Hair follicular keratinocyte (primary cell): Measurements from ENCODE around the gene ZNF497. TPM values are rescaled to one million over a fixed set of nuclear protein-coding genes. Genes with fewer than 3 reads are reported as not detected.

ENCODE experiments used
- total RNA-seq: library from RNA; depleted of rRNA; stranded (reverse); fragments of >200 nt; gene quantifications from 2 replicates; pipeline ENCODE4 v1.2.3, GENCODE V29; 2015

The ZNF497 gene
- 0.86 and 1.3 TPM in 2 replicates for total RNA-seq

DNA sequence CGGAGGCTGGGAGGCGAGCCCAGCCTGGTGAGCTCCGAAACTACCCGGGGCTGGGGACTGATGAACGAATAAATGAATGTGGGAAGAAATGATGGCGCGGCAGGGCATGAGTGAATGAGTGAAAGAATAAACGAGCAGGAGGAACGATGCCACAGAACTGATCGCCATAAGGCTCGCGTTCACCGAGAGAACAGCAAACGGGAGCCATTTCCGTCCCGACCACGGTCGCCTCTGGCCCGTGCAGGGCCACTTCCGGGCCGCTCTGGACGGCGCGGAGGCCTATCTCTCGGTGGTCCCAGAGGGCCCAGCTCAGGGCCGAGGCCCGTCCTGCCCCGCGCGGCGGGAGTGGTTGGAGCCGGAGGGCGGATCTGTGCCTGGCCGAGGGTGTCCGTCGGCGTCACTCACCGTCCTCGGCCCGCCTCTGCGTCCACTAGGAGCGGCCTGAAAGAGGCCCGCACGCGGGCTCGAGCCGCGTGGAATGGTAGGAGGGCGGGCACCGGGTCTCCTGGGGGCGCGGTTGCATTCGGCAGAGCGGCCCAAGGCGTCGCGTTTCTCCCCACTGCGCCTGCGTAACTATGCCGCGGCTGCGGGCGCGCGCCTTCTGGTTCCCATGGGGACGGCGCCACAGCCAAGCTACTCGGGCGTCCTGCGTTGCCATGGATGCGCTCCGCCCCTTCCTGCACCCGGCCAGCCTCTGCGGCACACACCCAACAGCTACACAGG, at the start of gene ZNF497:
ZNF497 (minus strand) TSS at position 480 of the 723 bp plus-strand sequence. CDS start 5,116 bp downstream, outside the sequence.

DNA sequence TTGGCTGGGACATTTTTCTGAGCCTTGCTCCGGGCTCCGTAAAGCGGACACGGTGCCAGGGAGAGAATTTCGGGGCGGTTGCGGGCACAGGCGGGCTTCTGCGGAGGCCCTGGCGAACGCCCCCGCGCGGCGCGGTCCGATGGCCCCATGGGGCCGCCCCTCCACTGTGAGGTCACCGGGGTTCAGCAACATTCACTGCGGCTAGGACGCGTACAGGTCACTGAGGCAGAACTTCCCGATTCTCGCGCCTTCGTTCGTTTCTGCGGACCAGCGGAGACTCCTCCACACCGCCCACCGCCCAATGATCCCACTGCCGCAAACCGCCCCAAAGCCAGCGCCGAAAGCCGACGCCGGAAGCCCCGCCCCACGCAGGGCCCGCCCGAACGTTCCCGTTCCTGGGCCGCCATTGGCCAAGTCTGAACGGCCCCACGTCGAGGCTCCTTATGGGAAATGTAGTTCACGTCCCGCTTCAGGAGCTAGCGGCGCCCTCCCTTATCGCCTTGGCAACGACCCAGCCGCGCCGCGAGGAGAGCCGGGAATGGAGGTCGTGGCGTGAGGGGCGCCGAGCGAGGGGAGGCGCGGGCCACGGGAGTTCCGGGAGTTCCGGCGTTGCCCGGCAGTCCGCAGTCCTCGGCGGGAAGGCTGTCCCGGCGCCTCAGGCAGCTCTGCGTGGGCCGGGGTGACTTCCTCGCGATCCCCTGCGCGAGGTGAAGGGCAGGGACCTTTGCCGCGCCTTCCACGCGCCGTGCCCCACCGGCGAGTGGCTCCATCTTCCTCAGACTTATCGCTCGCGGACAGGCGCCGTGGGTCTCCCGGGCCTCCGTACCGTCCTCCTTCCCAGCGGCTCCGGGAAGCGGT, 45.8 kb upstream of the ZNF497 start, which contains the start of gene ZNF584:
ZNF584 (plus strand) TSS at position 498 of the 858 bp plus-strand sequence. CDS start 499 bp downstream, outside the sequence.

DNA sequence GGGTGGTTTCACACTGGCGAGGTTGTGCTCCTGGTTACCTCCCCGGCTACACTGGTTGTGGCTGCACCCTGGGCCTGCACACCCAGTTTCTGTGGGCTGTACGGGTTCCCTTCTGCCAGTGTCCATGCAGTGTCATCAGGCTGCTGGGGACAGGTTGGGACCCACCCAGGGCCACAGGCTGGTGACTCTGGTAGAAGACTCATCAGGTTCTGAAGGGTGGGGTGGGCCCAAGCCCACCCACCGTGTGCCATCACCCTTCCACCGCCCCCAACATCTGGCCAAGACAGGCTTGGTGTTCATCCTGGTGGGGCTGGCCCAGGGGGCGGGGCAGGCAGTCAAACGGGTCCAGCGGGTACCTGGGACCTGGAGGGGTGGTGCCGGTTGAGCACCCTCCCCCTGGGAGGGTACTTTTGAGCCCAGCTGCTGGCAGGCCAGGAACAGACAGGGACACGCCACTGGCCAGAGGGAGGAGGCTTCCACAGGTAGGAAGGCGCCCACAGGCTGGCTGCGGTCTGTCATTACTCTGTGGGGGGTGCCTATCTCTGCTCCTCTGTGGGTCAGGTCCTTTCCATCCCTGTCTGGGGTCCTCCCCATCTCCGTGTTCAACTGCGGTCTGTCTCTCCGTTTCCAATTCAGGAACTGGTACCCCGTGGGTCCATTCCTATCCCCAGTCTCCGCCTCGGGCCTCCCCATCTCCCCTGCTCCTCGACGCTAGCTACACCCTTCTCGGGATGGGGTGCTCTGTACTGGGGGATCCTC, 32.8 kb upstream of the ZNF497 start, which contains the start of gene RNF225:
RNF225 (plus strand) TSS at position 437 of the 759 bp plus-strand sequence. CDS start 434 bp downstream, outside the sequence.

DNA sequence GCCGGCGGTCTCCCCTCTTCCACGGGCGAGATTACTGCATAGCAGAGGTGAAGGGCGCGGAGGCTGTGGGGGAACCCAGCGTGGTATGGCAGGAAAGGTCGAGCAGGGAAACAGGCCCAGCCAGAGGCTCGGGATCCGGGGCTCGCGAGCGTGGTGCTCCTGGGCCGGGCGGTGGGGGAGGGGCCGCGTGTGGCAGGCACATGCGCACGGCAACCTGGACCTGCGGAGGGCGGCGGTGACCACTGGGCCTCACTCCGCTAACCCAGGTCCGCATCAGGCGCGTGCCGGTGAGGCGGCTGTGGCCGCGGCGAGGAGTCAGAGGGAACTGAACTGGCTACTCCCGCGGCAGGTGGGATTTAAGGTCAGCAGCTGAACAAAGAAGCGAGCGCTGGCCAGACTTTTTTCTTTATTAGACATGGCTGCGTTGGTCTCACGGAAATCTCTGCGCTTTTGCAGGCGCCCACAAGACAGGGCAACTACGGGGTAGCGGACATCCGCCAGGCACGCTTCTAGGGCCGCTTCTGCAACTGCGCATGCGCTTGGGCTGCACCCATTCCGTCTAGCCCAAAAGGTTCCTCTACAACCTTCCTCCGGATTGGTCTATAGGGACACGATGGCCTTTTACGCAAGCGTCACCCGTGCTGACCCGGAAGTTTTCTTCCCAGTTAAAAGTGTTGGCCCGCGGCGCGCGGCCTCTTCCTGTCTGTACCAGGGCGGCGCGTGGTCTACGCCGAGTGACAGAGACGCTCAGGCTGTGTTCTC, 24.2 kb upstream of the ZNF497 start, which contains the start of gene RPS5:
RPS5 (plus strand) TSS at position 694 of the 762 bp plus-strand sequence. CDS start 869 bp downstream, outside the sequence.

DNA sequence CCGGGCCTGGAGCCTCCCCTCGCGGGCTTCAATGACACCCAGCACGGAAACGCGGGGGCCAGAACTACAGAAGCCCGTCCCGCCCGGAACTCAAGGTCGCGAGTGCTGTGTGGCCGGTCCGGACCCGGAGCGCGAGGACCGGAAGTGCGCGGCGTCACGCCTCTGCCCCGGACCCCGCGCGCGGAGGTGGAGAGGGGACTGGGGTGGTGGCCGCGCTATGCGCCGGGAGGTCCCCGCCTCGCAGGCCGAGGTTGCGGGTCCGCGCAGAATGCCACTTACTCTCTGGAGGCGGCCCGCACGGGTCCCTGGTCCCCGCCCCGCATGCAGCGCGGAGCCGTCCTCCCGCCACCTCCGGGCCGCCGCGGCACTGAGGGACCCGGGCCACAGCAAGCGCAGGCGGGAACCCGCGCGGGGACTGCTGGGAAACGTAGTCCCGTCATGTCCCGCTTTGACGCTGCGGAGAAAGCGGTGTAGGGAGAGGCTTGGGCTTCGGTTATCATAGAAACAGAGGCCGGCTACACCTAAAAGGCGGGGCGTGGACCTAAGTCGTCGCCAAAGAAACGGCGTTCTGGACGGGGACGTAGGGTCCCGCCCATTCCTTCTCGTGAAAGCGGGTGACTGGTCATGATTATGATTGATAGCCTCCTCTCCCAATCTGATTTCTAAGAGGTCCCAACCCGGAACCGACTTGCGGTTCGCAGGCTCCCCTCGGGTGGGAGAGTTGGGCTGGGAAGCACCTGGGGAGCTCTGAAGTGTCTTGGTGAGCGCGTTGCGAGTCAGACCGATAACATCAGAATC, 18.3 kb upstream of the ZNF497 start, which contains the start of gene ZNF837:
ZNF837 (minus strand) TSS at position 369 of the 798 bp plus-strand sequence. CDS start 11,698 bp downstream, outside the sequence.

DNA sequence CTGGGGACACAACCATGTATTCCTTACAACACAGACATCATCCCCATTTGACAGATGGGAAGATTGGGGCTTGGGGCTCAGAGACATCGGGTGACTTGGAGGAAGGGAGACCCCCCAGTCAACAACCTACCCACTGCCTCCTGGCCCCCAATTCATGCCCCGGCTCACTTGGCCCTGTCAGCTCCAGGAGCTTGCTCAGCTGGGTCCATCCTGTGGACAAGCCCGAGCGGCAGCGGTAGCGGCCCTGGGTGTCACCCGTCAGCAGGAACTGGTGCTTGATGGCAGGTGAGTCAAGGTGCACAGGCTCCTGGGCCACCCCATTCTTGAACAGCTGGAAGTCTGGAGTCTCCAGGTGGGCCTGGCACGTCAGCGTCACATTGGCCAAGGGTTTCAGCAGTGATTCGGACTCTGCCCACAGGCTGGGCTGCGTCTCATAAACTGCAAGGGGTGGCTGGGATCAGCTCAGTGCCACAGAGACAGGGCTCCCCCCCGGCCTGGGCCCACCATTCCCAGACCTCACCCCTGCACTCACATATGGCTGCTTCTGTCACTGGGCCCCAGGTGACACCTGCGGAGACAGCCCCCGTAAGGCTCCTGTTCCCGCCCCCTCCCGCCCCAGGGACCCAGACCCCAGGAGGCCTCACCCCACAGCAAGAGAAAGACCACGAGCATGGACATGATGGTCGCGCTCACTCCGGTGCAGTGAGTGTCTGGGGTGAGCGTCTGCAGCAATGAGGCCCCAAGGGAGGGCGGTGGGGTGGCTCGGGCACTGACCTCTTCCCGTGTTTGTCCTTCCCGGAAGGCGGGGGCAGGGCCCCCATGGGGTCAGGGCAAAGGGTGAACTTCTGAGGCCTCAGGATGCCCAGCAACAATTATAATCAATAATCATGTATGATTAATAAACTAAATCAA, 9.5 kb downstream of the ZNF497 start, which contains the start of gene A1BG:
A1BG (minus strand) TSS at position 733 of the 912 bp plus-strand sequence; CDS start at position 678, 55 bp downstream.

DNA sequence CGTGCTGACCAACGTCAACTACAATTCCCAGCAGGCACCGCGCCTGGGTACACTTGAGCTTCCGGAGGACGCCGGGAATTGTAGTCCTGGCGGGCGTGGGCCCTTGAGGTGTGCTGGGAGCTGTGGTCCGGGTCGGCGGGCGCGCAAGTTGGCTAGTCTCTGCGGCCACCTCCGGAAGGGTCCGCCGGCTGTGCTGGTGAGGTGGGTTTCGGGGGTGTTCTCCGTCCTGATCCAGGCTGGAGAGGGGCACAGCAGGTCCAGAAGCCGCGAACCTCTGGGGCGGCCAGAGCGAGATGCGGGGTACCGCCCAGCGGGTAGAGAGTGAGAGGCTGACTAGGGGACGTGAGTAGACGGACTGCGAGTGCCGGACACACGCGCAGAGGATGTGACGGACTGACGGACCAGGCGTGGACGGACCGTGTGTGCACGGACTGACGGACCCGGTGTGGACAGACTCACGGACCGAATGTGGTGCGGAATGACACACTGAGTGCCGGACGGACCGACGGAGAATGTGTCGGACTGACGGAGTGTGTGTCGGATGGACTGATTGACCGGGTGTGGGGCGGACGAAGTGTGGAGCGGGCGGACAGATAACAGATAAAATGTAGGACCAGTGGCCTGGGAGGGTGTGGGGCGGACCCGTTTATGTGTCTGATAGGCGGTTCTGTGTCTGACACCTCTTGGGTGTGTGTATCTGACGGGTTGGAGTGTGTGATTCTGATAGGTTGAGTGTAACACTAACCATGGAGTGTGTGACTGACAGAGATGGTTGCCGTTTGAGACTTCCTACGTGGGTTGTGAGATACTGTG, 35.4 kb downstream of the ZNF497 start, which contains the start of gene ZSCAN22:
ZSCAN22 (plus strand) TSS at position 81 of the 813 bp plus-strand sequence. CDS start 7,809 bp downstream, outside the sequence.

DNA sequence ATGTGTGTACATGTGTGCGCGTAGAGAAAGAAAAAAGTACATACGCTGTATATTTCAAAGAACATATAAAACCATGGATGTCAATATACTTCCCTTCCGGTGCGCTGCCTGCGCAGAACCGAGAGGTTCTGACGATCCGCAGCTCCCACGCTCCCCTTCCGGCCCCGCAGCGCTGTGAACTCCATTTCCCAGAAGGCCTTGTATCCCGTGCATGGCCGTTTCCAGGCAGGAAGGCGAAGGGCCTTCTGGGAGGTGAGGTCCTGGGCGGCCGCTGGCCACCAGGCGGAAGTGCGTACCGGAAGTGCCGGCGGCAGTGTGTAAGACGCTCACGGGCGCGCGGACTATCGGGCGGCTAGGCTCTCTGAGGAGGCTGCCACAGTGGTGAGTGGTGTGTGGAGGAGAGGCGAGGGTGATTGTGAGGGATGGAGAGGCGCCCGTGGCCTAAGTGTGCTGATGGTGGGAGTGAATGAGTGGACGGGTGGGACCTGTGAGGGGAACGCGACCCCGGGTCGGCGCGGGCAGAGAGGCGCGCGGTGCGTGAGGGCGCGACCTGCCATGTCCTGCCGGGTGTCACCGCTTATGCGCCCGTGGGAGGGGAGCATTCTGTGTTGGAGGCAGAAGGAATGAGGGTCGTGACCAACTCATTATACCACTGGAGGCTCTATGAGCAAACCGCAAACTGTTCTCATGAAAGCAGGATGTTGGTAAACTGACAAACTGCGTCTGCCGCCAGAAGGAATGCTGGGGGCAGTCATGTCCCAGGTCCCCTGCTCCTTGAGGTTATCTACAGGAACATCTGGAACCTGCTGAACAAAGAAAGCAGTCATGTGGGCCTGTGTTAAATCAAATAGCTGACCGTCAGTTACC, 57.3 kb downstream of the ZNF497 start, which contains the start of gene ERVK3-1:
ERVK3-1 (plus strand) TSS at position 313 of the 867 bp plus-strand sequence. CDS start 6,792 bp downstream, outside the sequence.

Other genes with a start within 250 kb of the ZNF497 start
- gene ZNF329, start 212.0 kb downstream of the ZNF497 start, total RNA-seq, result 4.1 and 8.4 TPM in 2 replicates
- gene ZNF274, start 179.7 kb downstream of the ZNF497 start, total RNA-seq, result 24.4 and 26.9 TPM in 2 replicates
- 49.7 and 57.3 TPM in 2 replicates for gene ZNF544, start 133.8 kb downstream of the ZNF497 start, total RNA-seq
- gene ZNF8, start 83.8 kb downstream of the ZNF497 start, total RNA-seq, result 2.4 and 4.3 TPM in 2 replicates
- 22.0 and 31.9 TPM in 2 replicates for gene ERVK3-1, start 57.4 kb downstream of the ZNF497 start, total RNA-seq
- gene ZSCAN22, start 35.8 kb downstream of the ZNF497 start, total RNA-seq, result 2.0 and 2.7 TPM in 2 replicates
- 15.6 and 26.6 TPM in 2 replicates for gene A1BG, start 9.3 kb downstream of the ZNF497 start, total RNA-seq
- gene ZNF837, start 18.3 kb upstream of the ZNF497 start, total RNA-seq, result 2.5 and 3.7 TPM in 2 replicates
- 2,350 and 2,403 TPM in 2 replicates for gene RPS5, start 24.5 kb upstream of the ZNF497 start, total RNA-seq
- 0.27 and 0.31 TPM in 2 replicates for gene RNF225, start 32.9 kb upstream of the ZNF497 start, total RNA-seq
- gene ZNF584, start 45.9 kb upstream of the ZNF497 start, total RNA-seq, result 7.0 and 16.3 TPM in 2 replicates
- 1.6 and 2.2 TPM in 2 replicates for gene ZNF132, start 77.4 kb upstream of the ZNF497 start, total RNA-seq
- 6.6 and 7.2 TPM in 2 replicates for gene ZNF324B, start 88.9 kb upstream of the ZNF497 start, total RNA-seq
- gene ZNF324, start 104.3 kb upstream of the ZNF497 start, total RNA-seq, result 6.2 and 9.3 TPM in 2 replicates
- 6.5 and 8.6 TPM in 2 replicates for gene ZNF446, start 113.6 kb upstream of the ZNF497 start, total RNA-seq
- 12.7 and 12.8 TPM in 2 replicates for gene SLC27A5, start 149.2 kb upstream of the ZNF497 start, total RNA-seq
- 11.1 and 13.1 TPM in 2 replicates for gene ZBTB45, start 157.1 kb upstream of the ZNF497 start, total RNA-seq
- 265 and 397 TPM in 2 replicates for gene TRIM28, start 181.3 kb upstream of the ZNF497 start, total RNA-seq
- 101 and 114 TPM in 2 replicates for gene CHMP2A, start 192.4 kb upstream of the ZNF497 start, total RNA-seq
- gene UBE2M, start 195.9 kb upstream of the ZNF497 start, total RNA-seq, result 32.1 and 51.0 TPM in 2 replicates
- gene MZF1, start 210.6 kb upstream of the ZNF497 start, total RNA-seq, result 6.6 and 9.8 TPM in 2 replicates